Cardiac muscle cell (in vitro differentiated cells and primary cell): ENCODE measurements around the gene PEBP1. TPM values are rescaled to one million over a fixed set of nuclear protein-coding genes. Genes with fewer than 3 reads are reported as not detected.

Experiments
- DNase-seq, 2 donors: peaks; one replicate each; pipeline versions ENCODE4 v3.0.0 to v3.0.0-alpha.2; 2010 to 2017; ENCODE audit warnings: low read depth in 1 of 2, low spot score in 1 of 2
- H3K27ac ChIP-seq: fragments of 200-600 bp; sonication (generic); 2 replicates; pipeline ENCODE4 v1.5.1; 2016
- H3K27me3 ChIP-seq: fragments of 200-600 bp; sonication (generic); 2 replicates; pipeline ENCODE4 v1.6.0; 2016; ENCODE audit warnings: control low read depth
- H3K36me3 ChIP-seq: fragments of 200-600 bp; sonication (generic); 2 replicates; pipeline ENCODE4 v1.5.1; 2016; ENCODE audit warnings: control low read depth
- H3K4me1 ChIP-seq: fragments of 200-600 bp; sonication (generic); 2 replicates; pipeline ENCODE4 v1.8.1; 2017; ENCODE audit warnings: low read depth, mild to moderate bottlenecking, mixed run types
- H3K4me3 ChIP-seq: fragments of 200-600 bp; sonication (generic); 2 replicates; pipeline ENCODE4 v1.5.1; 2016; ENCODE audit warnings: mild to moderate bottlenecking
- H3K9me3 ChIP-seq: fragments of 200-600 bp; sonication (generic); 2 replicates; pipeline ENCODE4 v1.5.1; 2017; ENCODE audit warnings: low read depth, mild to moderate bottlenecking, control low read depth
- CTCF ChIP-seq: IDR thresholded peaks from 2 replicates; pipeline ENCODE4 v1.5.1; 2012; ENCODE audit warnings: low read depth, mild to moderate bottlenecking, low read length
- polyA plus RNA-seq: library from polyadenylated mRNA; unstranded; fragments of >200 nt; fragmentation: Nextera tagmentation; extraction: Ambion mirVana; gene quantifications from 2 replicates; pipeline ENCODE4 v1.2.1, GENCODE V29; 2016
- total RNA-seq: library from RNA; depleted of rRNA; stranded (reverse); fragments of >200 nt; gene quantifications from 2 replicates; pipeline ENCODE4 v1.2.3, GENCODE V29; 2016

PEBP1 gene
- total and polyA plus RNA-seq, 2 experiments from 2014 or later: 408 to 468 TPM

- Histone ChIP-seq H3K9me3 (no peaks in the 10 kb centered on the region), H3K27ac (peak overlapping the region; percentile 60), H3K4me1 (no peaks in the 10 kb centered on the region), H3K27me3 (no peaks in the 10 kb centered on the region), H3K36me3 (peaks cover 24% of the 10 kb centered on the region), H3K4me3 (peak overlapping the region; percentile 50)
- TF ChIP-seq CTCF: no peak
- DNase-seq: peak; percentile 42 to 55
These were observed 657 bp downstream of the PEBP1 start for GRCh38 chr12:118136559-118137003.

- no peak for DNase-seq
- Histone ChIP-seq H3K27me3 (no peaks in the 10 kb centered on the region), H3K4me3 (peak overlapping the region; percentile 50), H3K9me3 (no peaks in the 10 kb centered on the region), H3K27ac (no peak overlapping the region), H3K4me1 (no peaks in the 10 kb centered on the region), H3K36me3 (peaks cover 26% of the 10 kb centered on the region)
- TF ChIP-seq CTCF: no peak
These were observed 1.3 kb downstream of the PEBP1 start for GRCh38 chr12:118137148-118137678.

- no peak for TF ChIP-seq CTCF
- H3K9me3 ChIP-seq: no peaks in the 10 kb centered on the region
- no peak for DNase-seq
- no peak overlapping the region for H3K4me3 ChIP-seq
- no peaks in the 10 kb centered on the region for H3K4me1 ChIP-seq
- no peak overlapping the region for H3K27ac ChIP-seq
- peaks cover 37% of the 10 kb centered on the region for H3K36me3 ChIP-seq
- no peaks in the 10 kb centered on the region for H3K27me3 ChIP-seq
These were observed 4.9 kb downstream of the PEBP1 start for GRCh38 chr12:118140825-118141224.

GRCh38 chr12:118144499-118144898 is 8.6 kb downstream of the PEBP1 start:
- DNase-seq: no peak
- Histone ChIP-seq H3K27ac (no peak overlapping the region), H3K4me1 (no peaks in the 10 kb centered on the region), H3K27me3 (no peaks in the 10 kb centered on the region), H3K36me3 (peaks cover 32% of the 10 kb centered on the region), H3K4me3 (no peak overlapping the region), H3K9me3 (no peaks in the 10 kb centered on the region)
- no peak for TF ChIP-seq CTCF

- DNase-seq: no peak
- no peak for TF ChIP-seq CTCF
- Histone ChIP-seq H3K4me1 (no peaks in the 10 kb centered on the region), H3K36me3 (peaks cover 24% of the 10 kb centered on the region), H3K27ac (no peak overlapping the region), H3K27me3 (no peaks in the 10 kb centered on the region), H3K9me3 (no peaks in the 10 kb centered on the region), H3K4me3 (no peak overlapping the region)
These were observed 9.3 kb downstream of the PEBP1 start for GRCh38 chr12:118145113-118145797.
